ENCODE measurements around the gene NR0B1. TPM values are rescaled to one million over a fixed set of nuclear protein-coding genes. Genes with fewer than 3 reads are reported as not detected.
A peak's percentile ranks its signal among the peaks of the same experiment; 100 is the strongest.

NR0B1 gene
- total and polyA plus RNA-seq, 2 experiments from 2014 or later, result 0.23 to 0.63 TPM

GRCh38 chrX:30296408-30297254 is 12.6 kb downstream of the NR0B1 start:
- Histone ChIP-seq H3K36me3 (replicated peaks; ENCODE audit: insufficient read depth, low read depth) (no peaks in the 10 kb centered on the region), H3K79me2 (no peaks in the 10 kb centered on the region), H3K9me3 (ENCODE audit: low read depth) (no peaks in the 10 kb centered on the region), H2AFZ (no peak overlapping the region), H3K27me3 (no peaks in the 10 kb centered on the region), H4K20me1 (ENCODE audit: insufficient read depth, poor library complexity, severe bottlenecking) (no peaks in the 10 kb centered on the region), H3K4me3 (no peak overlapping the region), H3K4me1 (ENCODE audit: insufficient read depth) (no peaks in the 10 kb centered on the region), H3K4me2 (no peak overlapping the region), H3K27ac (no peak overlapping the region), H3K9me2 (replicated peaks; ENCODE audit: insufficient read depth) (no peaks in the 10 kb centered on the region)
- 58% methylated on average over 5 of the region's 5 CpGs for WGBS (ENCODE audit: low lambda C conversion rate, missing lambda C conversion rate)
- no peak for DNase-seq (ENCODE audit: low spot score)
- TF ChIP-seq EZH2 (IDR thresholded peaks at IDR 0.05; ENCODE audit: borderline replicate concordance), result no peak
- TF ChIP-seq CTCF (IDR thresholded peaks at IDR 0.05; ENCODE audit: poor library complexity), result no peak
- no peak for TF ChIP-seq EZH2phosphoT487 (IDR thresholded peaks at IDR 0.05; ENCODE audit: low read depth, severe bottlenecking, unreplicated experiment)

- H3K27me3 ChIP-seq, result no peaks in the 10 kb centered on the region
- H3K4me1 ChIP-seq (ENCODE audit: insufficient read depth), result no peaks in the 10 kb centered on the region
- H3K4me3 ChIP-seq, result no peak overlapping the region
- no peaks in the 10 kb centered on the region for H3K79me2 ChIP-seq
- H3K4me2 ChIP-seq, result no peak overlapping the region
- 72% methylated on average over 3 of the region's 3 CpGs for WGBS (ENCODE audit: low lambda C conversion rate, missing lambda C conversion rate)
- DNase-seq (ENCODE audit: low spot score), result peak; percentile 41
- no peaks in the 10 kb centered on the region for H4K20me1 ChIP-seq (ENCODE audit: insufficient read depth, poor library complexity, severe bottlenecking)
- peak overlapping the region; percentile 59 for H3K27ac ChIP-seq
- no peaks in the 10 kb centered on the region for H3K9me3 ChIP-seq (ENCODE audit: low read depth)
- no peak overlapping the region for H2AFZ ChIP-seq
- no peaks in the 10 kb centered on the region for H3K36me3 ChIP-seq (replicated peaks; ENCODE audit: insufficient read depth, low read depth)
- H3K9me2 ChIP-seq (replicated peaks; ENCODE audit: insufficient read depth), result no peaks in the 10 kb centered on the region
- TF ChIP-seq EZH2 (IDR thresholded peaks at IDR 0.05; ENCODE audit: borderline replicate concordance), result no peak
- no peak for TF ChIP-seq CTCF (IDR thresholded peaks at IDR 0.05; ENCODE audit: poor library complexity)
- no peak for TF ChIP-seq EZH2phosphoT487 (IDR thresholded peaks at IDR 0.05; ENCODE audit: low read depth, severe bottlenecking, unreplicated experiment)
These were observed 25.6 kb downstream of the NR0B1 start for GRCh38 chrX:30283456-30284200.

- Histone ChIP-seq H3K27ac (no peak overlapping the region), H4K20me1 (ENCODE audit: insufficient read depth, poor library complexity, severe bottlenecking) (no peaks in the 10 kb centered on the region), H3K9me2 (replicated peaks; ENCODE audit: insufficient read depth) (no peaks in the 10 kb centered on the region), H3K79me2 (no peaks in the 10 kb centered on the region), H3K9me3 (ENCODE audit: low read depth) (no peaks in the 10 kb centered on the region), H3K4me1 (ENCODE audit: insufficient read depth) (no peaks in the 10 kb centered on the region), H3K36me3 (replicated peaks; ENCODE audit: insufficient read depth, low read depth) (no peaks in the 10 kb centered on the region), H3K27me3 (no peaks in the 10 kb centered on the region), H3K4me2 (no peak overlapping the region), H2AFZ (no peak overlapping the region), H3K4me3 (no peak overlapping the region)
- TF ChIP-seq EZH2phosphoT487 (IDR thresholded peaks at IDR 0.05; ENCODE audit: low read depth, severe bottlenecking, unreplicated experiment) (no peak), EZH2 (IDR thresholded peaks at IDR 0.05; ENCODE audit: borderline replicate concordance) (no peak), CTCF (IDR thresholded peaks at IDR 0.05; ENCODE audit: poor library complexity) (no peak)
- DNase-seq (ENCODE audit: low spot score), result no peak
These were observed 26.7 kb downstream of the NR0B1 start for GRCh38 chrX:30282527-30282926.

Measured in hepatocyte (in vitro differentiated cells).